H1 (cell line): ENCODE results near the gene VPS35L. TPM values are rescaled to one million over a fixed set of nuclear protein-coding genes. Genes with fewer than 3 reads are reported as not detected.

Experiments
- CTCF ChIA-PET: fragments of 300-600 bp; sonication (Branson Sonifier 250); formaldehyde crosslinking; loops from one replicate; lab custom pipeline; 2021; ENCODE audit not compliant: partially characterized antibody; lab: Charles Lee
- POLR2A ChIA-PET: fragments of 300-600 bp; sonication (Branson Sonifier 250); formaldehyde crosslinking; loops from one replicate; lab custom pipeline; 2021; ENCODE audit warnings: inconsistent platforms; ENCODE audit not compliant: partially characterized antibody; lab: Charles Lee
- DNase-seq, 2 experiments: peaks; one replicate each; pipeline versions ENCODE4 v3.0.0 to v3.0.0-alpha.2; 2010 to 2022; ENCODE audit warnings: low spot score in 2 of 2, low read depth in 1 of 2, mixed read lengths in 1 of 2
- FAIRE-seq: peaks from 2 replicates; lab custom pipeline; 2011; peaks lifted over from hg19 to GRCh38; lab: Jason Lieb, UNC
- H2AFZ ChIP-seq: 2 replicates; pipeline ENCODE4 v1.8.1; 2012; ENCODE audit warnings: low read length, inconsistent platforms
- H2AK5ac ChIP-seq: 2 replicates; pipeline ENCODE4 v1.6.1; 2013; ENCODE audit warnings: low read depth, low read length
- H2BK120ac ChIP-seq: replicated peaks from 2 replicates; pipeline ENCODE3; 2013; ENCODE audit warnings: low read depth, low read length, inconsistent platforms
- H2BK12ac ChIP-seq: 2 replicates; pipeline ENCODE4 v1.6.1; 2013; ENCODE audit warnings: low read depth, low read length
- H2BK15ac ChIP-seq: 2 replicates; pipeline ENCODE4 v1.6.1; 2013; ENCODE audit warnings: low read length
- H2BK20ac ChIP-seq: 2 replicates; pipeline ENCODE4 v1.6.1; 2013; ENCODE audit warnings: low read length
- H2BK5ac ChIP-seq: 2 replicates; pipeline ENCODE4 v1.6.1; 2013; ENCODE audit warnings: low read depth, low read length
- H3K14ac ChIP-seq: 2 replicates; pipeline ENCODE4 v1.6.1; 2013; ENCODE audit warnings: inconsistent platforms; ENCODE audit not compliant: insufficient read length
- H3K18ac ChIP-seq: 2 replicates; pipeline ENCODE4 v1.6.1; 2013; ENCODE audit warnings: low read length; ENCODE audit errors: extremely low read depth
- H3K23ac ChIP-seq: 2 replicates; pipeline ENCODE4 v1.6.1; 2013; ENCODE audit warnings: inconsistent platforms; ENCODE audit not compliant: insufficient read length
- H3K23me2 ChIP-seq: 2 replicates; pipeline ENCODE4 v1.6.1; 2013; ENCODE audit warnings: low read depth, low read length
- H3K27ac ChIP-seq: 2 replicates; pipeline ENCODE4 v1.6.1; 2011; ENCODE audit warnings: low read depth, low read length, inconsistent platforms
- H3K27me3 ChIP-seq, 4 experiments: replicated peaks in 1 of 4; 1 replicate in 1 of 4; 2 replicates in 3 of 4; pipeline versions ENCODE4 v1.6.1 to v1.8.1; 2011 to 2013; ENCODE audit warnings: low read length in 3 of 4, mild to moderate bottlenecking in 3 of 4, inconsistent platforms in 2 of 4, mixed read lengths in 2 of 4, moderate library complexity in 1 of 4; ENCODE audit not compliant: control insufficient read depth in 3 of 4, insufficient read depth in 3 of 4; ENCODE audit errors: extremely low read depth in 1 of 4
- H3K36me3 ChIP-seq, 4 experiments: 2 replicates each; pipeline versions ENCODE4 v1.6.1 to v1.8.1; 2011 to 2013; ENCODE audit warnings: mild to moderate bottlenecking in 4 of 4, low read length in 3 of 4, moderate library complexity in 2 of 4, control low read depth in 1 of 4, inconsistent platforms in 1 of 4; ENCODE audit not compliant: insufficient read depth in 4 of 4, control insufficient read depth in 2 of 4
- H3K4ac ChIP-seq: replicated peaks from 2 replicates; pipeline ENCODE3; 2013; ENCODE audit warnings: low read length, low read depth, mixed read lengths, inconsistent platforms; ENCODE audit not compliant: insufficient read length
- H3K4me1 ChIP-seq, 4 experiments: replicated peaks in 1 of 4; 1 replicate in 1 of 4; 2 replicates in 3 of 4; pipeline versions ENCODE4 v1.6.1 to v1.8.1; 2011 to 2013; ENCODE audit warnings: low read length in 3 of 4, inconsistent platforms in 2 of 4, mixed read lengths in 1 of 4; ENCODE audit not compliant: insufficient read depth in 4 of 4, control insufficient read depth in 3 of 4
- H3K4me2 ChIP-seq, 2 experiments: 2 replicates each; pipeline versions ENCODE4 v1.6.1 to v1.8.1; 2011 to 2013; ENCODE audit warnings: low read depth in 2 of 2, low read length in 2 of 2, control low read depth in 1 of 2, inconsistent platforms in 1 of 2, mild to moderate bottlenecking in 1 of 2; ENCODE audit not compliant: insufficient read depth in 1 of 2
- H3K4me3 ChIP-seq, 4 experiments: fragments of 200-600, 300-600 bp in 1 of 4; sonication (generic), shearing (Covaris generic), sonication (Bioruptor Twin) in 1 of 4; 2 replicates each; pipeline versions ENCODE4 v1.5.1 to v1.8.1; 2011 to 2016; ENCODE audit warnings: low read length in 4 of 4, low read depth in 3 of 4, control low read depth in 2 of 4, inconsistent platforms in 2 of 4, mild to moderate bottlenecking in 2 of 4, mixed read lengths in 1 of 4, moderate library complexity in 1 of 4; ENCODE audit not compliant: insufficient read depth in 2 of 4; ENCODE audit errors: extremely low read depth in 1 of 4
- H3K56ac ChIP-seq: replicated peaks from 2 replicates; pipeline ENCODE3; 2013; ENCODE audit warnings: low read depth, mild to moderate bottlenecking, mixed read lengths, low read length, inconsistent platforms; ENCODE audit not compliant: insufficient read length
- H3K79me1 ChIP-seq: 2 replicates; pipeline ENCODE4 v1.6.1; 2013; ENCODE audit warnings: low read depth, low read length, control low read depth
- H3K79me2 ChIP-seq, 2 experiments: 2 replicates each; pipeline versions ENCODE4 v1.6.1 to v1.8.1; 2012 to 2013; ENCODE audit warnings: low read length in 2 of 2, mild to moderate bottlenecking in 2 of 2, inconsistent platforms in 1 of 2; ENCODE audit not compliant: insufficient read depth in 2 of 2, control insufficient read depth in 1 of 2
- H3K9ac ChIP-seq, 4 experiments: replicated peaks in 1 of 4; 1 replicate in 1 of 4; 2 replicates in 3 of 4; pipeline versions ENCODE4 v1.6.1 to v1.8.1; 2011 to 2013; ENCODE audit warnings: low read depth in 3 of 4, low read length in 3 of 4, control low read depth in 2 of 4, mild to moderate bottlenecking in 2 of 4, moderate library complexity in 2 of 4, inconsistent platforms in 1 of 4; ENCODE audit errors: extremely low read depth in 1 of 4
- H3K9me3 ChIP-seq, 2 experiments: 2 replicates each; pipeline versions ENCODE4 v1.6.1 to v1.8.1; 2012 to 2013; ENCODE audit warnings: mild to moderate bottlenecking in 2 of 2, moderate library complexity in 2 of 2, control low read depth in 1 of 2, inconsistent platforms in 1 of 2, low read depth in 1 of 2, low read length in 1 of 2, mixed read lengths in 1 of 2; ENCODE audit not compliant: insufficient read depth in 2 of 2
- H4K20me1 ChIP-seq, 2 experiments: replicated peaks in 1 of 2; 2 replicates each; pipeline versions ENCODE3 to v1.8.1; 2011 to 2013; ENCODE audit warnings: inconsistent platforms in 2 of 2, low read length in 2 of 2, mild to moderate bottlenecking in 1 of 2; ENCODE audit not compliant: insufficient read depth in 2 of 2, control insufficient read depth in 1 of 2
- H4K5ac ChIP-seq: 2 replicates; pipeline ENCODE4 v1.6.1; 2013; ENCODE audit warnings: low read length, low read depth, mixed read lengths, inconsistent platforms; ENCODE audit not compliant: insufficient read length
- H4K8ac ChIP-seq: 2 replicates; pipeline ENCODE4 v1.8.0; 2013; ENCODE audit warnings: mild to moderate bottlenecking, moderate library complexity, low read length, inconsistent platforms; ENCODE audit not compliant: insufficient read depth; ENCODE audit errors: extremely low read depth
- H4K91ac ChIP-seq: replicated peaks from 2 replicates; pipeline ENCODE3; 2013; ENCODE audit warnings: low read length, mixed read lengths, inconsistent platforms; ENCODE audit not compliant: insufficient read length
- BACH1 ChIP-seq: IDR thresholded peaks from 2 replicates; pipeline ENCODE4 v1.6.1; 2012; ENCODE audit warnings: low read length, improper control_type of control experiment
- CBX5 ChIP-seq: fragments of 300-800, 300-1000 bp; sonication (generic); IDR thresholded peaks from 2 replicates; pipeline ENCODE4 v1.7.1; 2016; ENCODE audit warnings: antibody characterized with exemption, low read length, low read depth
- CEBPB ChIP-seq: IDR thresholded peaks from 2 replicates; pipeline ENCODE4 v1.6.1; 2012; ENCODE audit warnings: low read depth, low read length
- CHD1 ChIP-seq: IDR thresholded peaks from 2 replicates; pipeline ENCODE4 v1.6.1; 2012; ENCODE audit warnings: low read depth, low read length, improper control_type of control experiment
- CREB1 ChIP-seq: IDR thresholded peaks from 2 replicates; pipeline ENCODE4 v1.6.1; 2012; ENCODE audit warnings: inconsistent platforms
- EGR1 ChIP-seq: IDR thresholded peaks from 2 replicates; pipeline ENCODE4 v1.6.1; 2011; ENCODE audit warnings: low read depth, low read length, borderline replicate concordance
- EZH2 ChIP-seq: fragments of 200-600 bp; sonication (generic); IDR thresholded peaks from 2 replicates; pipeline ENCODE4 v1.7.1; 2012; ENCODE audit warnings: low read depth, mild to moderate bottlenecking, moderate library complexity, low read length, inconsistent platforms; ENCODE audit not compliant: severe bottlenecking
- JUN ChIP-seq: IDR thresholded peaks from 2 replicates; pipeline ENCODE4 v1.6.1; 2011; ENCODE audit warnings: low read depth, mild to moderate bottlenecking, improper control_type of control experiment, low read length
- JUND ChIP-seq: IDR thresholded peaks from 2 replicates; pipeline ENCODE4 v1.6.1; 2011; ENCODE audit warnings: mild to moderate bottlenecking, improper control_type of control experiment, low read length
- RBBP5 ChIP-seq: IDR thresholded peaks from 2 replicates; pipeline ENCODE4 v1.7.1; 2012; ENCODE audit warnings: low read depth, mild to moderate bottlenecking, inconsistent platforms, low read length, moderate library complexity, borderline replicate concordance
- RFX5 ChIP-seq: IDR thresholded peaks from 2 replicates; pipeline ENCODE4 v1.6.1; 2011; ENCODE audit warnings: low read depth, low read length, improper control_type of control experiment, borderline replicate concordance
- SIX5 ChIP-seq: IDR thresholded peaks from 2 replicates; pipeline ENCODE4 v1.6.1; 2011; ENCODE audit warnings: mild to moderate bottlenecking, low read depth, low read length
- TAF1 ChIP-seq: IDR thresholded peaks from 2 replicates; pipeline ENCODE4 v1.6.1; 2011; ENCODE audit warnings: mild to moderate bottlenecking, low read depth, low read length
- TEAD4 ChIP-seq: IDR thresholded peaks from 2 replicates; pipeline ENCODE4 v1.6.1; 2012; ENCODE audit warnings: low read depth, low read length, inconsistent platforms, mixed read lengths
- ZNF274 ChIP-seq: IDR thresholded peaks from 2 replicates; pipeline ENCODE4 v1.7.0; 2012; ENCODE audit warnings: low read length, borderline replicate concordance; ENCODE audit errors: extremely low read depth
- WGBS, 2 experiments: shearing (Covaris generic) in 1 of 2; methylation state at CpG; one replicate each; pipeline versions ENCODE4 v1.1.6 to v1.1.7; 2013 to 2015; ENCODE audit warnings: low lambda C conversion rate in 2 of 2, mixed read lengths in 2 of 2, inconsistent platforms in 1 of 2, low coverage in 1 of 2, missing lambda C conversion rate in 1 of 2; ENCODE audit not compliant: insufficient replicate concordance in 2 of 2, insufficient coverage in 1 of 2, insufficient read length in 1 of 2; ENCODE audit errors: extremely low coverage in 1 of 2, missing lambda C conversion rate in 1 of 2; 5-methylcytosine and 5-hydroxymethylcytosine counted together
- polyA plus RNA-seq, 7 experiments: library from polyadenylated mRNA; depleted of rRNA in 3 of 7; stranded (reverse) in 5 of 7; unstranded in 2 of 7; fragments of >200 nt in 5 of 7; fragments of 200-250 nt in 2 of 7; gene quantifications; 1 replicate in 5 of 7; 2 replicates in 1 of 7; 4 replicates in 1 of 7; pipeline versions ENCODE4 v1.2.1 to v1.2.3, GENCODE V29; 2011 to 2013; ENCODE audit warnings: missing spikeins in 2 of 7, mixed read lengths in 2 of 7
- total RNA-seq: library from RNA; stranded (reverse); fragmentation: NEBNext Ultra II Directional; extraction: Animal tissue kit (Norgen Biotek cat#: 25700); gene quantifications from 2 replicates; pipeline ENCODE4 v1.2.1, GENCODE V29; 2021

VPS35L gene
- total and polyA plus RNA-seq, 2 of the 8 experiments (the other 6 are each of a cell fraction or from before 2014, with no cell fraction given), result 31.5 to 57.1 TPM

- FAIRE-seq, result no peak
- Histone ChIP-seq H3K56ac (no peak overlapping the region), H3K4me2 (no peak overlapping the region), H4K5ac (no peak overlapping the region), H2BK5ac (no peak overlapping the region), H3K9ac (no peak overlapping the region), H3K4me1 (peaks cover 0 to 2% (median 0%) of the 10 kb centered on the region in 4 experiments; a peak in 1 of 7 replicates), H2BK15ac (no peak overlapping the region), H3K9me3 (no peaks in the 10 kb centered on the region), H3K23ac (no peak overlapping the region), H3K4me3 (no peak overlapping the region), H3K4ac (no peak overlapping the region), H3K23me2 (no peaks in the 10 kb centered on the region), H2AFZ (no peak overlapping the region), H3K36me3 (peaks cover 1 to 36% (median 14%) of the 10 kb centered on the region in 4 experiments; a peak in 6 of 8 replicates), H4K20me1 (peaks cover 2 to 5% of the 10 kb centered on the region in 2 experiments), H4K8ac (no peak overlapping the region), H3K27ac (no peak overlapping the region), H3K79me2 (peaks cover 0 to 44% of the 10 kb centered on the region in 2 experiments; a peak in 3 of 4 replicates), H2BK12ac (no peak overlapping the region), H3K27me3 (peaks cover 0 to 1% (median 0%) of the 10 kb centered on the region in 4 experiments; a peak in 1 of 7 replicates), H3K18ac (no peak overlapping the region), H2BK20ac (no peak overlapping the region), H2BK120ac (no peak overlapping the region), H3K79me1 (no peaks in the 10 kb centered on the region; the same call in 1 of the 2 replicates), H2AK5ac (no peak overlapping the region), H3K14ac (no peak overlapping the region), H4K91ac (no peak overlapping the region)
- CTCF ChIA-PET, result interaction anchor here (0.9 to 1.3 kb wide), 2 partner anchors 13 to 125 kb away, joined by 3 read pairs; no protein-coding TSS in a partner anchor
- POLR2A ChIA-PET, result interaction anchor here (1.1 to 1.9 kb wide), 2 partner anchors 9 to 40 kb away, joined by 3 to 4 read pairs; partner anchors contain the start of gene VPS35L
- no peak for DNase-seq
- no peak for TF ChIP-seq CREB1
- TF ChIP-seq SIX5, result no peak
- TF ChIP-seq EZH2, result no peak
- TF ChIP-seq TEAD4, result no peak
- no peak for TF ChIP-seq TAF1
- no peak for TF ChIP-seq RBBP5
- TF ChIP-seq RFX5, result no peak
- no peak for TF ChIP-seq JUN
- no peak for TF ChIP-seq CHD1
- TF ChIP-seq ZNF274, result no peak
- no peak for TF ChIP-seq JUND
- no peak for TF ChIP-seq BACH1
- TF ChIP-seq CEBPB, result no peak
- TF ChIP-seq EGR1, result no peak
- no peak for TF ChIP-seq CBX5
- WGBS, 2 experiments, result 89% methylated on average over 2 of the region's 2 CpGs; no CpG with 5 or more reads in 1 of the 2 experiments
Measured at GRCh38 chr16:19515757-19516156, 39.7 kb upstream of the VPS35L start.
